Keratinocyte (primary cell): Measurements from ENCODE around the gene LYPD6. TPM values are rescaled to one million over a fixed set of nuclear protein-coding genes. Genes with fewer than 3 reads are reported as not detected.

Source experiments
- DNase-seq: peaks from one replicate; pipeline ENCODE4 v3.0.0-alpha.2; 2011; ENCODE audit warnings: low read depth, missing footprints, low spot score
- FAIRE-seq: peaks from 2 replicates; lab custom pipeline; 2011; peaks lifted over from hg19 to GRCh38; lab: Jason Lieb, UNC
- H2AFZ ChIP-seq: 2 replicates; pipeline ENCODE4 v1.6.0; 2012; ENCODE audit warnings: low read length, control low read depth, inconsistent platforms; ENCODE audit not compliant: control insufficient read depth
- H3K27ac ChIP-seq: 2 replicates; pipeline ENCODE4 v1.5.1; 2011; ENCODE audit warnings: low read length; ENCODE audit not compliant: control insufficient read depth, insufficient read depth
- H3K27me3 ChIP-seq: 3 replicates; pipeline ENCODE4 v1.6.0; 2011; ENCODE audit warnings: low read length; ENCODE audit not compliant: control insufficient read depth, insufficient read depth; ENCODE audit errors: extremely low read depth
- H3K36me3 ChIP-seq, 2 experiments: 2 replicates in 1 of 2; 3 replicates in 1 of 2; pipeline ENCODE4 v1.5.1; 2011; ENCODE audit warnings: low read length in 2 of 2, mild to moderate bottlenecking in 1 of 2; ENCODE audit not compliant: control insufficient read depth in 2 of 2, insufficient read depth in 2 of 2; ENCODE audit errors: extremely low read depth in 1 of 2
- H3K4me1 ChIP-seq: 3 replicates; pipeline ENCODE4 v1.5.1; 2011; ENCODE audit warnings: low read length; ENCODE audit not compliant: control insufficient read depth, insufficient read depth; ENCODE audit errors: extremely low read depth
- H3K4me2 ChIP-seq: 3 replicates; pipeline ENCODE4 v1.6.0; 2011; ENCODE audit warnings: low read depth, low read length; ENCODE audit not compliant: control insufficient read depth, insufficient read depth; ENCODE audit errors: extremely low read depth
- H3K4me3 ChIP-seq, 3 experiments: fragments of 200-600 bp in 1 of 3; sonication (generic) in 1 of 3; 2 replicates in 2 of 3; 3 replicates in 1 of 3; pipeline ENCODE4 v1.5.1; 2011 to 2016; ENCODE audit warnings: low read length in 3 of 3, mild to moderate bottlenecking in 3 of 3, control low read depth in 2 of 3, inconsistent platforms in 1 of 3, low read depth in 1 of 3, mixed read lengths in 1 of 3, mixed run types in 1 of 3, moderate library complexity in 1 of 3; ENCODE audit not compliant: control insufficient read depth in 2 of 3, insufficient read depth in 2 of 3; ENCODE audit errors: extremely low read depth in 1 of 3
- H3K79me2 ChIP-seq: 2 replicates; pipeline ENCODE4 v1.6.0; 2012; ENCODE audit warnings: low read length; ENCODE audit not compliant: control insufficient read depth, insufficient read depth
- H3K9ac ChIP-seq: 3 replicates; pipeline ENCODE4 v1.6.0; 2011; ENCODE audit warnings: low read length; ENCODE audit not compliant: control insufficient read depth, insufficient read depth; ENCODE audit errors: extremely low read depth
- H3K9me1 ChIP-seq: 3 replicates; pipeline ENCODE4 v1.6.0; 2011; ENCODE audit warnings: low read length; ENCODE audit not compliant: control insufficient read depth, insufficient read depth; ENCODE audit errors: extremely low read depth
- H3K9me3 ChIP-seq: 2 replicates; pipeline ENCODE4 v1.5.1; 2012; ENCODE audit warnings: low read depth, low read length; ENCODE audit not compliant: control insufficient read depth
- H4K20me1 ChIP-seq: 3 replicates; pipeline ENCODE4 v1.6.0; 2011; ENCODE audit warnings: low read length; ENCODE audit not compliant: control insufficient read depth, insufficient read depth; ENCODE audit errors: extremely low read depth
- EZH2 ChIP-seq: IDR thresholded peaks from one replicate; pipeline ENCODE4 v1.6.1; 2012; ENCODE audit warnings: inconsistent platforms, mild to moderate bottlenecking, low read length, moderate library complexity
- dilution Hi-C: fragments of 300-500 bp; cut with MboI; formaldehyde crosslinking; loops from one replicate; pipeline ENCODE4 v1.7.0; 2020; ENCODE audit warnings: low sequenced_read_pairs; ENCODE audit not compliant: extremely low pct_ligation_motif_present
- polyA plus RNA-seq, 5 experiments: library from polyadenylated mRNA; depleted of rRNA in 3 of 5; stranded (reverse) in 3 of 5; stranded (forward) in 1 of 5; unstranded in 1 of 5; fragments of >200 nt; gene quantifications; 1 replicate in 1 of 5; 2 replicates in 3 of 5; 3 replicates in 1 of 5; pipeline versions ENCODE4 v1.2.1 to v1.2.3, GENCODE V29; 2011 to 2012; ENCODE audit warnings: missing spikeins in 2 of 5, low read depth in 1 of 5, low replicate concordance in 1 of 5
- TF ChIP-seq, protein P1 (sequence below), 3 experiments: IDR thresholded peaks in 1 of 3; conservative IDR thresholded peaks in 1 of 3; optimal IDR thresholded peaks in 1 of 3; 2 replicates in 2 of 3; 3 replicates in 1 of 3; pipeline versions ENCODE3 to v1.5.1; 2011; ENCODE audit warnings: low read length in 3 of 3, mild to moderate bottlenecking in 3 of 3, moderate library complexity in 2 of 3, control low read depth in 1 of 3, inconsistent platforms in 1 of 3; ENCODE audit not compliant: insufficient read depth in 2 of 3; ENCODE audit errors: extremely low read depth in 1 of 3

Gene LYPD6
- polyA plus RNA-seq, 1 donor (not counting 4 experiments of a cell fraction or from before 2014, with no cell fraction given) = 3.5 TPM

GRCh38 chr2:149472413-149472812 is 142.0 kb downstream of the LYPD6 start:
- Histone ChIP-seq H3K4me2 (no peak overlapping the region), H3K9me3 (no peaks in the 10 kb centered on the region), H3K4me1 (no peaks in the 10 kb centered on the region), H4K20me1 (no peaks in the 10 kb centered on the region), H3K36me3 (no peaks in the 10 kb centered on the region), H3K79me2 (no peaks in the 10 kb centered on the region), H3K9ac (no peak overlapping the region), H3K9me1 (no peaks in the 10 kb centered on the region), H3K27me3 (no peaks in the 10 kb centered on the region), H3K27ac (no peak overlapping the region), H2AFZ (no peak overlapping the region), H3K4me3 (no peak overlapping the region)
- no peak for DNase-seq
- dilution Hi-C loops = no loop called here
- TF ChIP-seq EZH2 = no peak
- FAIRE-seq = no peak

GRCh38 chr2:149473068-149473467 is 142.7 kb downstream of the LYPD6 start:
- no peak overlapping the region for H3K9ac ChIP-seq
- TF ChIP-seq, protein P1, sequence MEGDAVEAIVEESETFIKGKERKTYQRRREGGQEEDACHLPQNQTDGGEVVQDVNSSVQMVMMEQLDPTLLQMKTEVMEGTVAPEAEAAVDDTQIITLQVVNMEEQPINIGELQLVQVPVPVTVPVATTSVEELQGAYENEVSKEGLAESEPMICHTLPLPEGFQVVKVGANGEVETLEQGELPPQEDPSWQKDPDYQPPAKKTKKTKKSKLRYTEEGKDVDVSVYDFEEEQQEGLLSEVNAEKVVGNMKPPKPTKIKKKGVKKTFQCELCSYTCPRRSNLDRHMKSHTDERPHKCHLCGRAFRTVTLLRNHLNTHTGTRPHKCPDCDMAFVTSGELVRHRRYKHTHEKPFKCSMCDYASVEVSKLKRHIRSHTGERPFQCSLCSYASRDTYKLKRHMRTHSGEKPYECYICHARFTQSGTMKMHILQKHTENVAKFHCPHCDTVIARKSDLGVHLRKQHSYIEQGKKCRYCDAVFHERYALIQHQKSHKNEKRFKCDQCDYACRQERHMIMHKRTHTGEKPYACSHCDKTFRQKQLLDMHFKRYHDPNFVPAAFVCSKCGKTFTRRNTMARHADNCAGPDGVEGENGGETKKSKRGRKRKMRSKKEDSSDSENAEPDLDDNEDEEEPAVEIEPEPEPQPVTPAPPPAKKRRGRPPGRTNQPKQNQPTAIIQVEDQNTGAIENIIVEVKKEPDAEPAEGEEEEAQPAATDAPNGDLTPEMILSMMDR (optimal IDR thresholded peaks at IDR 0.05 in 1 of 3, IDR thresholded peaks at IDR 0.05 in 1 of 3, conservative IDR thresholded peaks at IDR 0.05 in 1 of 3; ENCODE audit: extremely low read depth in 1 of 3, insufficient read depth in 2 of 3, low read length in 3 of 3) = no peak
- TF ChIP-seq EZH2 = no peak
- H3K9me1 ChIP-seq = no peaks in the 10 kb centered on the region
- no peak overlapping the region for H3K27ac ChIP-seq
- no peaks in the 10 kb centered on the region for H3K36me3 ChIP-seq
- H3K9me3 ChIP-seq = no peaks in the 10 kb centered on the region
- no peaks in the 10 kb centered on the region for H3K79me2 ChIP-seq
- H3K4me1 ChIP-seq = no peaks in the 10 kb centered on the region
- no peaks in the 10 kb centered on the region for H3K27me3 ChIP-seq
- no peak overlapping the region for H2AFZ ChIP-seq
- FAIRE-seq (no peak), DNase-seq (no peak)
- H3K4me3 ChIP-seq = no peak overlapping the region
- dilution Hi-C loops = no loop called here
- no peak overlapping the region for H3K4me2 ChIP-seq
- no peaks in the 10 kb centered on the region for H4K20me1 ChIP-seq

GRCh38 chr2:149473521-149473920 is 143.1 kb downstream of the LYPD6 start:
- Histone ChIP-seq H3K36me3 (no peaks in the 10 kb centered on the region), H3K4me3 (no peak overlapping the region), H3K4me1 (no peaks in the 10 kb centered on the region), H3K4me2 (no peak overlapping the region), H3K9me3 (no peaks in the 10 kb centered on the region), H3K27me3 (no peaks in the 10 kb centered on the region), H4K20me1 (no peaks in the 10 kb centered on the region), H3K79me2 (no peaks in the 10 kb centered on the region), H2AFZ (no peak overlapping the region), H3K9me1 (no peaks in the 10 kb centered on the region), H3K27ac (no peak overlapping the region), H3K9ac (no peak overlapping the region)
- TF ChIP-seq, protein P1 (optimal IDR thresholded peaks at IDR 0.05 in 1 of 3, IDR thresholded peaks at IDR 0.05 in 1 of 3, conservative IDR thresholded peaks at IDR 0.05 in 1 of 3; ENCODE audit: extremely low read depth in 1 of 3, insufficient read depth in 2 of 3, low read length in 3 of 3) = no peak
- no peak for TF ChIP-seq EZH2
- dilution Hi-C loops = no loop called here
- FAIRE-seq (no peak), DNase-seq (no peak)
